GM21825 (cell line): Measurements from ENCODE around the gene DCAF10.
"Not testable (repeated sequence)": the region's sequence is repeated elsewhere in the genome, so short reads cannot be mapped to it uniquely, and the experiment has no call there.

Experiments
- ATAC-seq: cut with Tn5 transposase; IDR thresholded peaks from one replicate; pipeline ENCODE4 v1.9.1; 2021; ENCODE audit warnings: mild to moderate bottlenecking, moderate library complexity; ENCODE audit not compliant: unreplicated experiment

Gene DCAF10

GRCh38 chr9:37800631-37801286 is at the start of gene DCAF10:
DCAF10 (plus strand) TSS chr9:37800797; CDS start chr9:37800867, 70 bp downstream.
- ATAC-seq, result peak; percentile 67

- no peak for ATAC-seq
Measured at GRCh38 chr9:37751186-37751585, 49.4 kb upstream of the DCAF10 start.

- ATAC-seq, result not testable (repeated sequence)
Measured at GRCh38 chr9:37751704-37752103, 48.9 kb upstream of the DCAF10 start.

GRCh38 chr9:37752112-37752511 is 48.5 kb upstream of the DCAF10 start:
- ATAC-seq, result not testable (repeated sequence)

GRCh38 chr9:37752642-37753488 is 47.7 kb upstream of the DCAF10 start:
- ATAC-seq, result no peak

- peak; percentile 85 for ATAC-seq
Measured at GRCh38 chr9:37753489-37754190, 47.0 kb upstream of the DCAF10 start, which contains the start of gene TRMT10B. TRMT10B (plus strand) TSS chr9:37753805; CDS start chr9:37761932, 8,127 bp downstream.

- ATAC-seq, result no peak
Measured at GRCh38 chr9:37758747-37759146, 41.9 kb upstream of the DCAF10 start.

GRCh38 chr9:37760416-37761161 is 40.0 kb upstream of the DCAF10 start:
- ATAC-seq, result no peak

GRCh38 chr9:37761511-37761910 is 39.1 kb upstream of the DCAF10 start:
- no peak for ATAC-seq

GRCh38 chr9:37765263-37765662 is 35.3 kb upstream of the DCAF10 start:
- ATAC-seq, result not testable (repeated sequence)

GRCh38 chr9:37769306-37769705 is 31.3 kb upstream of the DCAF10 start:
- no peak for ATAC-seq

- ATAC-seq, result no peak
Measured at GRCh38 chr9:37769995-37770394, 30.6 kb upstream of the DCAF10 start.

- no peak for ATAC-seq
Measured at GRCh38 chr9:37775216-37775919, 25.2 kb upstream of the DCAF10 start.

- no peak for ATAC-seq
Measured at GRCh38 chr9:37776328-37776727, 24.3 kb upstream of the DCAF10 start.

- ATAC-seq, result no peak
Measured at GRCh38 chr9:37778534-37778933, 22.1 kb upstream of the DCAF10 start.

GRCh38 chr9:37784291-37784615 is 16.3 kb upstream of the DCAF10 start:
- no peak for ATAC-seq

GRCh38 chr9:37784616-37785483 is 15.7 kb upstream of the DCAF10 start, which contains the start of gene EXOSC3:
EXOSC3 (minus strand) TSS chr9:37785064; CDS start chr9:37785044, 20 bp downstream.
- peak; percentile 92 for ATAC-seq

- no peak for ATAC-seq
Measured at GRCh38 chr9:37787059-37787458, 13.5 kb upstream of the DCAF10 start.

- no peak for ATAC-seq
Measured at GRCh38 chr9:37788332-37788731, 12.3 kb upstream of the DCAF10 start.
